ENCODE measurements around the gene PSMA7. TPM values are rescaled to one million over a fixed set of nuclear protein-coding genes. Genes with fewer than 3 reads are reported as not detected.

The PSMA7 gene
- total RNA-seq, 2 donors from 2014 or later: 174 to 176 TPM

DNA sequence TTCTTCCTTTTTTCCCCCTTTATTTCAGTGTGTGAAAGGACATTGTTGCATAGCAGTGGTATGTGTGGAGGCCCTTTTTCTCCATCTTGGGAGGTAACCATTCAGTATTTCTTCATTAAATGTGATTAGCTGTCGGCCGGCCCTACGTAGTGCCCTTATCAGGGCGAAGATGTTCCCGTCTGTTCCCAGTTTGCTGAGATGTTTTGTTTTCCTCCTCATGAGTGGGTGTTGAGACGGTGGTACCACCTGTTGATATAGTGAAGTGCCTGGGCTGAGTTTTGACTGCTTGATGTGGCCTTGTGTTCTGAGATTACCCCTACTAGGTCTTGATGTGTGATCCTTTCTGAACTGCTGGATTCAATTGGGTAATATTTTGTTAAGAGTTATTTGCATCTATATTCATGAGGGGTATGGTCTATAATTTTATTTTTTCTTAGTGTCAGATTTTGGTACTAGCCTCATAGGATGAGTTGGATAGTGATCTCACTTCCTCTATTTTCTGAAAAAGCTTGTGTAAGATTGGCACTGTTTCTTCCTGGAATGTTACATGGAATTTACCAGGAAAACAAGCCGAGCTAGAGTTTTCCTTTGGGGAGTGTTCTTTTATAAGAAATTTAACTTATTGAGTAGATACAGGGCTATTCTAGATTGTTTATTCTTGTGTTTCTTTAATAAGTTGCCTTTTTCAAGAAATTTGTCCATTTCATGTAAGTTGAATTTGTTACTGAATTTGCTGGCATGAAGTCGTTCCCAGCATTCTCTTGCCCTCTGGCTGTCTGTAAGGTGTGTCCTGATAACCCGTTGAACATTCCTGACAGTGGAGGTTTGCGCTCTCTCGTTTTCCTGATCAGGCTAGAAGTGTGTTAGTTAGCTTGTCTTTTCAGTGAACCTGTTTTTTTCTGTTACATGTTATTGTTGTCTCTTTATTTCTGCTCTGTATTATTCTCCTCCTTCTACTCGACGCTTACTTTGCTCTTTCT lies 44.0 kb upstream of the PSMA7 start:
- no peaks in the 10 kb centered on the region for H3K36me3 ChIP-seq (replicated peaks in 1 of 2; ENCODE audit: insufficient read depth in 1 of 2, low read depth in 2 of 2)
- no peaks in the 10 kb centered on the region for H3K27me3 ChIP-seq
- intact Hi-C loops (cut with DNase I): no loop called here
- WGBS, 2 donors: 67% methylated on average over 13 of the region's 13 CpGs
- ATAC-seq (no peak), DNase-seq (no peak)
- peak overlapping the region in 2 of 4 donors; percentile 39 for H3K27ac ChIP-seq
- TF ChIP-seq POLR2A (IDR thresholded peaks at IDR 0.05): no peak
- TF ChIP-seq, protein P1, sequence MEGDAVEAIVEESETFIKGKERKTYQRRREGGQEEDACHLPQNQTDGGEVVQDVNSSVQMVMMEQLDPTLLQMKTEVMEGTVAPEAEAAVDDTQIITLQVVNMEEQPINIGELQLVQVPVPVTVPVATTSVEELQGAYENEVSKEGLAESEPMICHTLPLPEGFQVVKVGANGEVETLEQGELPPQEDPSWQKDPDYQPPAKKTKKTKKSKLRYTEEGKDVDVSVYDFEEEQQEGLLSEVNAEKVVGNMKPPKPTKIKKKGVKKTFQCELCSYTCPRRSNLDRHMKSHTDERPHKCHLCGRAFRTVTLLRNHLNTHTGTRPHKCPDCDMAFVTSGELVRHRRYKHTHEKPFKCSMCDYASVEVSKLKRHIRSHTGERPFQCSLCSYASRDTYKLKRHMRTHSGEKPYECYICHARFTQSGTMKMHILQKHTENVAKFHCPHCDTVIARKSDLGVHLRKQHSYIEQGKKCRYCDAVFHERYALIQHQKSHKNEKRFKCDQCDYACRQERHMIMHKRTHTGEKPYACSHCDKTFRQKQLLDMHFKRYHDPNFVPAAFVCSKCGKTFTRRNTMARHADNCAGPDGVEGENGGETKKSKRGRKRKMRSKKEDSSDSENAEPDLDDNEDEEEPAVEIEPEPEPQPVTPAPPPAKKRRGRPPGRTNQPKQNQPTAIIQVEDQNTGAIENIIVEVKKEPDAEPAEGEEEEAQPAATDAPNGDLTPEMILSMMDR (IDR thresholded peaks at IDR 0.05): no peak
- H3K4me1 ChIP-seq: peaks cover 20% of the 10 kb centered on the region
- no peaks in the 10 kb centered on the region for H3K9me3 ChIP-seq
- no peak overlapping the region for H3K4me3 ChIP-seq

DNA sequence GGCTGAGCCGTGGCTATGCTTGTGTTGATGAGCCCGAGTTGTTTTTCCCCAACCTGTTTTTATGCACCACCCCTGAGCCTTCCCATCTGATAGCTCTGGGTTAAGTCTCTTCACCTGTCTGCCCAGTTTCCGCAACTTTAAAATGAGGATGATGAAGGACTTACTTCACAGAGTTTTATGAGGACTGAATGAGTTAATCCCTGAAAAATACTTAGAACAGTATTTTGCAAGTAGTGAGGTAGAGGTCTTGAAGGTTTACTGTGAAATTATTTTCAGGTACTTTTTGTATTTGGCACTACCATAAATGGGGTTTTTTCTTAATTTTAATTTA lies 42.9 kb upstream of the PSMA7 start:
- Histone ChIP-seq H3K9me3 (no peaks in the 10 kb centered on the region), H3K4me1 (peaks cover 25% of the 10 kb centered on the region), H3K27me3 (no peaks in the 10 kb centered on the region), H3K4me3 (no peak overlapping the region), H3K27ac (no peak overlapping the region), H3K36me3 (replicated peaks in 1 of 2; ENCODE audit: insufficient read depth in 1 of 2, low read depth in 2 of 2) (no peaks in the 10 kb centered on the region)
- 72 to 78% methylated on average over 3 of the region's 3 CpGs for WGBS, 2 donors
- DNase-seq: no peak
- intact Hi-C loops (cut with DNase I): no loop called here
- TF ChIP-seq, protein P1 (IDR thresholded peaks at IDR 0.05): no peak
- no peak for TF ChIP-seq POLR2A (IDR thresholded peaks at IDR 0.05)
- ATAC-seq: no peak

DNA sequence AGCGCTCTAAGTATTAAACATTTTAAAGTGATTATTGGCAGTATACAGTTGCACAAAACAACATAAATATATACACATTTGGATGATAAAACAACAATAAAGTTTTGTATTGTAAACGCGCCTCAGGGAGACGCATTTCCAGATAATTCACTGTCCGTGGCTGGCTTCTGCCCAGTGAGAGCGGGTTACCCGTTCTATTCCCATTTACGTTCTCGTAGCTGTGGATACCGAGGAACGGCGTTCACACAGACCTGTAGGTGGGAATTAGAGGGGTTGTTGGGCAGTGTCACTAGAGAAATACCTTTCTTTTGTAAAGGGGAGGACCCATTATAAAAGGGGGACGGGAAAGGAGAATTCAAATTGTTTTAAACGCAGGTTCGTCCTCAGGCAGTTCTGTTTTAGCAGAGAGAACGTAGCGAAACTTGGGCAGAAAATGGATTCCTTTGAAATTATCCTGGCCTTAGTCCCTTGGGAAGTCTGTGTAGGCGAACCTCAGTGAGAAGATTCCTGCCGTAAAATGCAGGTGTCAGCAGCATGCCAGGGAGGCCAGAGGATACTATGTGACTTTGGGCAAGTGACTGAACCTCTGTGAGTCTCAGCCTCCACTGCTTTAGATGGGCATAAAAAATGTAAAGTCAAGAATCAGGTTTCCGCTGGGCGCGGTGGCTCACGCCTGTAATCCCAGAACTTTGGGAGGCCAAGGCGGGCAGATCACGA lies 40.4 kb upstream of the PSMA7 start:
- no peaks in the 10 kb centered on the region for H3K27me3 ChIP-seq
- 22 to 26% methylated on average over 24 to 25 of the region's 25 CpGs for WGBS, 2 donors
- peak overlapping the region; percentile 82 to 94 for H3K4me3 ChIP-seq
- DNase-seq: no peak
- no peak for TF ChIP-seq POLR2A (IDR thresholded peaks at IDR 0.05)
- TF ChIP-seq, protein P1 (IDR thresholded peaks at IDR 0.05): no peak
- intact Hi-C loops (cut with DNase I): no loop called here
- peak overlapping the region; percentile 76 to 94 (median 88) for H3K27ac ChIP-seq
- H3K36me3 ChIP-seq (replicated peaks in 1 of 2; ENCODE audit: insufficient read depth in 1 of 2, low read depth in 2 of 2): no peaks in the 10 kb centered on the region
- no peaks in the 10 kb centered on the region for H3K9me3 ChIP-seq
- no peak for ATAC-seq
- H3K4me1 ChIP-seq: peaks cover 25% of the 10 kb centered on the region

DNA sequence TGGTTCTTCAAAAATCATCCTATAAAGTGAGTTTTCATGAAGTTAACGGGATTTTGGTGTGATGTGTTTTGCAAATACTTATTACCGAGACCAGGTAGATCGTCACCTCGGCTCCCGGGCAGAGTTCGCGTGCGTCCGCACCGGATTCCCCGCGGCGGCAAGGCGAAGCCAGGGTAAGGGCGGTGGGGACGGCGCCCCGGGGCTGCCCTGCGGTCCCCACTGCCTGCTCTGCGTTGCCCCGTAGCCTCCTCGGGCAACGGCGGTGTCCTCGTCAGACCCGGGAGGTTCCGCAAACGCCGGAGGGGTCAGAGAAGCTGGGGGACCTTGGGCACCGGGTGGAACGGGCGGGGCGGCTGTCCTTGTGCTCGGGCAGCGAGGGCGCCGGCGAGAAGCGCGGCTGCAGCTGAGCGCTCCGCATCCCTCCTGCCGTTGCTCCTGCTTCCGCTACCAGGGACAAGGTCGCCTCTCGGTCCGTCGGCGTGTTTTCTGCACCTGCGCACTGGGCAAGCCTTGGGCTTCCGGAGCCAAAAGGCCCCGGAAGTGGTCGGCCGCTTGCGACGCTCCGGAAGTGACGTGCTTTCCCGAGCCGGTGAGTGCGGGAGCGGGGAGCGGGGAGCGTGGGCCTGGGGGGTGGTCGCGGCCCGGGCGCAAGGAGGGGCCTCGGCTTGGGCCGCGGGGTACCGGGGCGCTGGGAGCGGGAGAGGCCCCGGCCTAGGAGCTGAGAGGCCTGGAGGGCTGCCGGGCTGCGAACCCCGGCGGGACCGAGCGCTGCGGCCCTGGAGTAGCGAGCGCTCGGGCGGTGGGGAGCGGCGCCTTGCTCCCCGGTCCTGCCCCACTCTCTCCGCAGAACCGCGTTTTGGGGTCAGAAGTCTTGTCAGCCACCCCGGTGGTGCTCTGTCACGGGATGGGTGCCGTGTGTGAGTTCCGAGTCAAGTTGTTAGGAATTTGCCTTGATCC lies 39.6 kb upstream of the PSMA7 start, which contains the start of gene MTG2:
Gene MTG2 (plus strand): TSS at position 560 of the 957 bp plus-strand sequence. CDS start 10,393 bp downstream, outside the sequence.
- Histone ChIP-seq H3K36me3 (replicated peaks in 1 of 2; ENCODE audit: insufficient read depth in 1 of 2, low read depth in 2 of 2) (no peaks in the 10 kb centered on the region), H3K27ac (peak within 1 kb of the TSS; percentile 76 to 94 (median 88)), H3K4me1 (peaks cover 25% of the 10 kb centered on the region), H3K4me3 (peak within 1 kb of the TSS; percentile 82 to 94), H3K9me3 (no peaks in the 10 kb centered on the region), H3K27me3 (no peaks in the 10 kb centered on the region)
- DNase-seq (peak; percentile 94 to 96 (median 96)), ATAC-seq (peak; percentile 98)
- 1 to 4% methylated on average over 2 to 96 of the region's 96 CpGs for WGBS, 2 donors
- intact Hi-C loops (cut with DNase I): no loop called here
- TF ChIP-seq, protein P1 (IDR thresholded peaks at IDR 0.05): peak in 4 of 7 experiments; percentile 17 to 28 (median 25)
- peak; percentile 72 to 92 (median 88) for TF ChIP-seq POLR2A (IDR thresholded peaks at IDR 0.05)

All from body of pancreas (tissue), 4 donors.